Measurements from ENCODE around the gene DCXR. TPM values are rescaled to one million over a fixed set of nuclear protein-coding genes. Genes with fewer than 3 reads are reported as not detected.

Gene DCXR
- total and polyA plus RNA-seq, 2 of the 13 experiments (the other 11 are each of a cell fraction or from before 2014, with no cell fraction given), result 287 to 311 TPM

GRCh38 chr17:81999976-82000802, 37.3 kb downstream of the DCXR start (continued):
- TF ChIP-seq PRDM4 (CRISPR knock-in tag; IDR thresholded peaks at IDR 0.05; ENCODE audit: borderline replicate concordance) (no peak), SATB2 (CRISPR knock-in tag; IDR thresholded peaks at IDR 0.05) (peak; percentile 96; the same call in 1 of the 2 replicates), BRD4 (CRISPR knock-in tag; IDR thresholded peaks at IDR 0.05) (peak; percentile 93), EEA1 (CRISPR knock-in tag; IDR thresholded peaks at IDR 0.05; ENCODE audit: borderline replicate concordance) (no peak), KDM4B (CRISPR knock-in tag; IDR thresholded peaks at IDR 0.05) (peak; percentile 67; the same call in 1 of the 2 replicates), ZNF569 (CRISPR knock-in tag; IDR thresholded peaks at IDR 0.05; ENCODE audit: borderline replicate concordance) (no peak), TGIF2 (CRISPR knock-in tag; IDR thresholded peaks at IDR 0.05) (peak; percentile 12; the same call in 1 of the 2 replicates), MEF2D (CRISPR knock-in tag; IDR thresholded peaks at IDR 0.05) (0 out of 2 replicates have a peak, but pooled peaks have one; percentile 6), ZNF775 (CRISPR knock-in tag; IDR thresholded peaks at IDR 0.05; ENCODE audit: borderline replicate concordance) (no peak), BHLHE40 (IDR thresholded peaks at IDR 0.05; ENCODE audit: low read length) (peak; percentile 84), SMAD9 (CRISPR knock-in tag; IDR thresholded peaks at IDR 0.05) (no peak), ZNF30 (CRISPR knock-in tag; IDR thresholded peaks at IDR 0.05) (no peak; the same call in 1 of the 2 replicates), ZNF367 (CRISPR knock-in tag; IDR thresholded peaks at IDR 0.05; ENCODE audit: borderline replicate concordance) (no peak), BCLAF1 (IDR thresholded peaks at IDR 0.05) (no peak), ZNF552 (CRISPR knock-in tag; IDR thresholded peaks at IDR 0.05; ENCODE audit: borderline replicate concordance) (no peak), ZNF841 (CRISPR knock-in tag; IDR thresholded peaks at IDR 0.05; ENCODE audit: borderline replicate concordance) (peak; percentile 12; the same call in 1 of the 2 replicates), DRAP1 (CRISPR knock-in tag; IDR thresholded peaks at IDR 0.05) (no peak; the same call in 1 of the 2 replicates), ZNF660 (CRISPR knock-in tag; IDR thresholded peaks at IDR 0.05; ENCODE audit: borderline replicate concordance, low read depth) (no peak), SP5 (CRISPR knock-in tag; IDR thresholded peaks at IDR 0.05; ENCODE audit: borderline replicate concordance, low read depth) (peak; percentile 79), ZNF224 (CRISPR knock-in tag; IDR thresholded peaks at IDR 0.05) (no peak), ZMAT5 (CRISPR knock-in tag; IDR thresholded peaks at IDR 0.05; ENCODE audit: borderline replicate concordance, low read depth) (no peak), YEATS4 (CRISPR knock-in tag; IDR thresholded peaks at IDR 0.05; ENCODE audit: borderline replicate concordance) (peak; percentile 19), ZFP41 (CRISPR knock-in tag; IDR thresholded peaks at IDR 0.05; ENCODE audit: borderline replicate concordance) (peak; percentile 55; the same call in 1 of the 2 replicates), ZFP36L1 (CRISPR knock-in tag; IDR thresholded peaks at IDR 0.05) (no peak)
